ENCODE results near the gene SPEN. TPM values are rescaled to one million over a fixed set of nuclear protein-coding genes. Genes with fewer than 3 reads are reported as not detected.

SPEN gene
- total RNA-seq, 1 donor from 2014 or later, result 19.2 TPM

DNA sequence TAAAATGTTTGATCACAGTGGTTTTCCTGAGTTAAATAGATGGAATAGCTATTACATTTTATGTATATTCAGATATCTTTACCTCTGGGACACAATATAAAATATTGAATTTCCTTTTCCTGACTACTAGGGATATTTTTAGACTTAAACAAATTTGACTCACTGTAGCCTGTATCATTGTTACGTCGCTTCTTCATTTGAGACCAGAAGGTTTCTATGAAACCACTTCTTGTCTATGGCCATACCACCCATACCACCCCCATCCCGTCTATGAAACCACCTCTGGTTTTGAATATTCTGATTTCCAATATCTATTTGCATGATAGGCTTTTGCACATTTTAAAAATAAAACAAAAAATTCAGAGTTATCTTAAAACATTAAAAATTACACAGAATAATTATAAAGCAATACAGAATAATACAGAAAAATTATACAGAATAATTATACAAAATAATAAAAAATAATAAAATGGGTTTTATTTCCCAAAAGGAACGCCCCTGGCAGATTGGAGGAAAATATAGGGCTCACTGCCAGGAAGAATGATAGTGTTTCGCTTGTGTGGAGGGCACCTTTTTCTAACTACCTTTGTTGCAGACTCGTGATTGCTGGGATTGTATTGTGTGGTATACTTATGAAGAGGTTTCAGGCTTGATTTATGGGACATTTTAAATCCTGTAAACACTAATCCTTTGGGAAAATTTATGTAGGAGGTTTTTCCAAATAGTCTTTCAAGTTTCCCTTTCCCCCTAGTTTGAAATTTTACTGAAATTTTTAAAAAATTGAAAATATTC, 4.7 kb downstream of the SPEN start:
- no peak for FAIRE-seq
- no peaks in the 10 kb centered on the region for H3K36me3 ChIP-seq (ENCODE audit: control insufficient read depth, insufficient read depth, low read length)
- TF ChIP-seq, protein P1, sequence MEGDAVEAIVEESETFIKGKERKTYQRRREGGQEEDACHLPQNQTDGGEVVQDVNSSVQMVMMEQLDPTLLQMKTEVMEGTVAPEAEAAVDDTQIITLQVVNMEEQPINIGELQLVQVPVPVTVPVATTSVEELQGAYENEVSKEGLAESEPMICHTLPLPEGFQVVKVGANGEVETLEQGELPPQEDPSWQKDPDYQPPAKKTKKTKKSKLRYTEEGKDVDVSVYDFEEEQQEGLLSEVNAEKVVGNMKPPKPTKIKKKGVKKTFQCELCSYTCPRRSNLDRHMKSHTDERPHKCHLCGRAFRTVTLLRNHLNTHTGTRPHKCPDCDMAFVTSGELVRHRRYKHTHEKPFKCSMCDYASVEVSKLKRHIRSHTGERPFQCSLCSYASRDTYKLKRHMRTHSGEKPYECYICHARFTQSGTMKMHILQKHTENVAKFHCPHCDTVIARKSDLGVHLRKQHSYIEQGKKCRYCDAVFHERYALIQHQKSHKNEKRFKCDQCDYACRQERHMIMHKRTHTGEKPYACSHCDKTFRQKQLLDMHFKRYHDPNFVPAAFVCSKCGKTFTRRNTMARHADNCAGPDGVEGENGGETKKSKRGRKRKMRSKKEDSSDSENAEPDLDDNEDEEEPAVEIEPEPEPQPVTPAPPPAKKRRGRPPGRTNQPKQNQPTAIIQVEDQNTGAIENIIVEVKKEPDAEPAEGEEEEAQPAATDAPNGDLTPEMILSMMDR (IDR thresholded peaks at IDR 0.05; ENCODE audit: insufficient read depth, low read length, severe bottlenecking), result no peak
- no peak for DNase-seq (ENCODE audit: low read depth)
- no peaks in the 10 kb centered on the region for H3K27me3 ChIP-seq (ENCODE audit: control insufficient read depth, insufficient read depth, low read length)
- H3K4me3 ChIP-seq (ENCODE audit: low read depth, low read length), result no peak overlapping the region

DNA sequence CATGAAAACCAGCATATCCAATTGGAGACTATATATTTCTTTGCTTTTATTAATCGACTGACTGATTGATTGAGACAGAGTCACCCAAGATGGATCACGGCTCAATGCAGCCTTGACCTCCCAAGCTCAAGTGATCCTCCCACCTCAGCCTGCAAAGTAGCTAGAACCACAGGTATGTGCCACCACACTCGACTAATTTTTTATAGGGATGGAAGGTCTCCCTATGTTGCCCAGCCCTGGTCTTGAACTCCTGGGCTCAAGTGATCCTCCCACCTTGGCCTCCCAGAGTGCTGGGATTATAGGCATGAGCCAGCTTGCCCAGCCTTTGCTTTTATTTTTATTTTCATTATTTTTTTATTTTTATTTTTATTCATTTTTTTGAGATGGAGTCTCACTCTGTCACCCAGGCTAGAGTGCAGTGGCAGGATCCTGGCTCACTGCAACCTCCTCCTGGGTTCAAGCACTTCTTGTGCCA, 5.4 kb downstream of the SPEN start:
- no peaks in the 10 kb centered on the region for H3K36me3 ChIP-seq (ENCODE audit: control insufficient read depth, insufficient read depth, low read length)
- no peaks in the 10 kb centered on the region for H3K27me3 ChIP-seq (ENCODE audit: control insufficient read depth, insufficient read depth, low read length)
- H3K4me3 ChIP-seq (ENCODE audit: low read depth, low read length), result no peak overlapping the region
- FAIRE-seq (no peak), DNase-seq (ENCODE audit: low read depth) (no peak)
- TF ChIP-seq, protein P1 (IDR thresholded peaks at IDR 0.05; ENCODE audit: insufficient read depth, low read length, severe bottlenecking), result no peak

DNA sequence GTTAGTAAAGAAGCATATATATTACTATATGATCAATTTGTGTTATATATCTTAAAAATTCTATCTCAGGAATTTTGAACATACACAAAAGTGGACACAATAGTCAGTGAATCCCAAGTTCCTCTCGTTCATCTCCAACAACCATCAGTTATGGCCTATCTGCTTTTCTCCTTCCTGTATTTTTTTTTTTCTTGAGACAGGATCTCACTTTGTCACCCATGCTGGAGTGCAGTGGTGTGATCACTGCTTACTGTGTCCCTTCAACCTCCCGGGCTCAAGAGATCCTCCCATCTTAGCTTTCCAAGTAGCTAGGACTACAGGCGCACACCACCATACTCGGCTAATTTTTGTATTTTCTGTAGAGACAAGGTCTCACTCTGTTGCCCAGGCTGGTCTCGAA, 9.4 kb downstream of the SPEN start:
- FAIRE-seq, result no peak
- no peak overlapping the region for H3K4me3 ChIP-seq (ENCODE audit: low read depth, low read length)
- no peak for DNase-seq (ENCODE audit: low read depth)
- no peaks in the 10 kb centered on the region for H3K27me3 ChIP-seq (ENCODE audit: control insufficient read depth, insufficient read depth, low read length)
- no peaks in the 10 kb centered on the region for H3K36me3 ChIP-seq (ENCODE audit: control insufficient read depth, insufficient read depth, low read length)
- TF ChIP-seq, protein P1 (IDR thresholded peaks at IDR 0.05; ENCODE audit: insufficient read depth, low read length, severe bottlenecking), result no peak

DNA sequence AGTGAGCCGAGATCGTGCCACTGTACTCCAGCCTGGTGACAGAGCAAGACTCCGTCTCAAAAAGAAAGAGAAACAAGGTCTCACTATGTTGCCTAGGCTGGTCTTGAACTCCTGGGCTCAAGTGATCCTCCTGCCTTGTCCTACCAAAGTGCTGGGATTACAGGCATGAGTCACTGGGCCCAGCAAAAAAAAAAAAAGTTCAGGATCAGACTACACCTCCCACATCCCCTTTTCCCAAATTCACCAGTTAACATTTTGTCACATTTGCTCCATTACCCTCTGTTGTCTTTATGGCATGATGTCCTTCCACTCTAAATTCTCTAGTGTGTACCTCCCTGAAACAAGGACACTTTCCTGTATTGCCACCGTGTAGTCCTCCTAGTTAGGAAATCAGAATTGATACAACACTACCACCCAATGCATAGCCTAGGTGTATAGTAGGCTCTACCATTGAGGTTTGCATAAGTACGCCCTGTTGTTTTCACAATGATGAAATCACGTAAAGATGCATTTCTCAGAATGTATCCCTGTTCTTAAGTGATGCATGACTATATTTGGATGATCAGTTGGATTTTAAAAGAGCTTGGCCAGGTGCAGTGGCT, 10.7 kb downstream of the SPEN start:
- DNase-seq (ENCODE audit: low read depth) (no peak), FAIRE-seq (no peak)
- H3K36me3 ChIP-seq (ENCODE audit: control insufficient read depth, insufficient read depth, low read length), result no peaks in the 10 kb centered on the region
- TF ChIP-seq, protein P1 (IDR thresholded peaks at IDR 0.05; ENCODE audit: insufficient read depth, low read length, severe bottlenecking), result no peak
- H3K4me3 ChIP-seq (ENCODE audit: low read depth, low read length), result no peak overlapping the region
- no peaks in the 10 kb centered on the region for H3K27me3 ChIP-seq (ENCODE audit: control insufficient read depth, insufficient read depth, low read length)

DNA sequence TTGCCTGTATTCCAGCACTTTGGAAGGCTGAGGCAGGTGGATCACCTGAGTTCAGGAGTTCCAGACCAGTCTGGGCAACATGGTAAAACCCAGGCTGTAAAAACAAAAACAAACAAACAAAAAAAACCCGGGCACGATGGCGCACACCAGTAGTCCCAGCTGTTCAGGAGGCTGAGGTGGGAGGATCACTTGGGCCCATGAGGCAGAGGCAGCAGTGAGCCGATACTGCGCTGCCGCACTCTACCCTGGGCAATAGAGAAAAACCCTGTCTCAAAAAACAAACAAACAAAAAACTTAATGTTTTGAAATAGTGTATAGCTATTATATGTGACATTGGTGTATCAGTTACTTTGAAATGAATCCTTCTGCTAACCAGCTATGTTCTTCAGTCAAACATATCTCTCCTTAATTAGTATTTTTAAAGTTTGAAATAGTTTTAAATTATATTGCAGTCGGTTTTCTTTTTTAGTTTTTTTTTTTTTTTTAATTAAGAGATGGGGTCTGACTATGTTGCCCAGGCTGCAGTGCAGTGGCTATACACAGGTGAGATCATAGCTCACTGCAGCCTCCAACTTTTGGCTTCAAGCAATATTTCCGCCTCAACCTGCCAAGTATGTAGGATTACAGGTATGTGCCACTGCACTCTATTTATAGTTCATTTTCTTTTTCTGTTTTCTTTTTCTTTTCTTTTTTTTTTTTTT, 11.3 kb downstream of the SPEN start:
- H3K27me3 ChIP-seq (ENCODE audit: control insufficient read depth, insufficient read depth, low read length), result no peaks in the 10 kb centered on the region
- no peaks in the 10 kb centered on the region for H3K36me3 ChIP-seq (ENCODE audit: control insufficient read depth, insufficient read depth, low read length)
- TF ChIP-seq, protein P1 (IDR thresholded peaks at IDR 0.05; ENCODE audit: insufficient read depth, low read length, severe bottlenecking), result no peak
- H3K4me3 ChIP-seq (ENCODE audit: low read depth, low read length), result no peak overlapping the region
- no peak for DNase-seq (ENCODE audit: low read depth)
- no peak for FAIRE-seq

All from bronchial epithelial cell (primary cell).